Activated naive CD4-positive, alpha-beta T cell treated with anti-CD3 and anti-CD28 coated beads, Interleukin-2, amount 50 U/mL, for 72 hours (primary cell): ENCODE results near the gene HNRNPLL. TPM values are rescaled to one million over a fixed set of nuclear protein-coding genes. Genes with fewer than 3 reads are reported as not detected.
"Not testable (repeated sequence)": the region's sequence is repeated elsewhere in the genome, so short reads cannot be mapped to it uniquely, and the experiment has no call there.

Source experiments
- ATAC-seq, 2 donors: fragments of 150-1000 bp; cut with Tn5 transposase; 2 replicates each; pipeline ENCODE4 v1.10.0; 2021; ENCODE audit warnings: mild to moderate bottlenecking in 2 of 2, moderate library complexity in 2 of 2
- DNase-seq, 2 donors: peaks; one replicate each; pipeline ENCODE4 v3.0.0; 2021 to 2022; ENCODE audit warnings: low spot score in 2 of 2
- H3K27ac Mint-ChIP-seq, 2 donors: one replicate each; pipeline ENCODE4 v1.8.0; 2022; ENCODE audit warnings: mild to moderate bottlenecking in 2 of 2, mixed read lengths in 2 of 2
- H3K36me3 Mint-ChIP-seq, 2 donors: one replicate each; pipeline ENCODE4 v1.8.0; 2022; ENCODE audit warnings: mixed read lengths in 2 of 2
- H3K9me3 Mint-ChIP-seq, 2 donors: one replicate each; pipeline ENCODE4 v1.8.0; 2022; ENCODE audit warnings: mixed read lengths in 2 of 2
- total RNA-seq, 2 donors: library from RNA; stranded (reverse); gene quantifications; one replicate each; pipeline ENCODE4 v1.2.3, GENCODE V29; 2022

HNRNPLL gene
- total RNA-seq, 2 donors from 2014 or later: 49.1 to 61.8 TPM

DNA sequence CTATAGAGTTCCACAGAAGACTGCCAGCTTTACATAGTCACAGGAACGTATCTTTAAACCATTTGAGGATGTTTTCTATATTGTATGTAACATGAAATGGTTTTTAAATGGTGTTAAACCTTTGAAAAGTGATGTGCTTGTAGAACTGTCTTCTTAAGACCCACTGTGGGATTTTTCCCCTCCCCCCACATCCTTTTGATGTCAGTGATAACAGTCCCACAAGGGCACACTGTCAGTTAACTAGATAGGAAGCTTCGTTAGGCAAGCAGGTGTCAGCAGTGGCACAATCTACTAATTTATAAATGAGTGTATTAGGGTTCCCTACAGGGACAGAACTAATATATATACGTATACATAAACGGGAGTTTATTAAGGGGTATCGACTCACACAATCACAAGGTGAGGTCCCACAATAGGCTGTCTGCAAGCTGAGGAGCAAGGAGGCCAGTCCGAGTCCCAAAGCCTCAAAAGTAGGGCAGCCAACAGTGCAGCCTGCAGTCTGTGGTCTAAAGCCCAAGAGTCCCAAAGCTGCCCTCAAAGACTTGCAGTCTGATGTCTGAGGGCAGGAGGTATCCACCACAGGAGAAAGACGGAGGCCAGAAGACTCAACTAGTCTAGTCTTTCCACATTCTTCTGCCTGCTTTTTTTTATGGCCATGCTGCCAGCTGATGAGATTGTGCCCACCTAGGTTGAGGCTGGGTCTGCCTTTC is 23.8 kb upstream of the HNRNPLL start:
- no peak for DNase-seq
- H3K27ac Mint-ChIP-seq: no peak overlapping the region
- H3K9me3 Mint-ChIP-seq: no peaks in the 10 kb centered on the region
- ATAC-seq: no peak
- H3K36me3 Mint-ChIP-seq: no peaks in the 10 kb centered on the region

DNA sequence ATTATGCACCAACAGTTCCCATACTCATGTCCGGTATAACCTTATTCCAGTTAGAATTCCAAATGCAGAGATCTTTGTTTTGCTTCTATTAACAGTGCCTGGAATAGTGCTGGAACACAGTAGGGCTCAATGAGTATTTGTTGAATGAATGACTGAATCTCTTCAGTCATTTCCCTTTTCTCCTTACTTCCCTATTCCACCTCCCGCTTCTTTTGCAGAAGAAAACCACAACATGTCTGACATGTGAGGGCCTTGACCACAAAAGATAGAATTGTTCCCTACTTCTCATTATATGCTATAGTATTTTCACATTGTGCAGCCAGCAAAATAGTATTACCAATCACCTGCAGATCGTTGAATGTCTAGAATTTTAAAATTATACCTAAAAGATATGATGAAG is 19.5 kb upstream of the HNRNPLL start:
- DNase-seq: no peak
- Mint-ChIP-seq H3K36me3 (no peaks in the 10 kb centered on the region), H3K9me3 (peaks cover 0 to 5% of the 10 kb centered on the region in 2 donors), H3K27ac (no peak overlapping the region)
- ATAC-seq: no peak

DNA sequence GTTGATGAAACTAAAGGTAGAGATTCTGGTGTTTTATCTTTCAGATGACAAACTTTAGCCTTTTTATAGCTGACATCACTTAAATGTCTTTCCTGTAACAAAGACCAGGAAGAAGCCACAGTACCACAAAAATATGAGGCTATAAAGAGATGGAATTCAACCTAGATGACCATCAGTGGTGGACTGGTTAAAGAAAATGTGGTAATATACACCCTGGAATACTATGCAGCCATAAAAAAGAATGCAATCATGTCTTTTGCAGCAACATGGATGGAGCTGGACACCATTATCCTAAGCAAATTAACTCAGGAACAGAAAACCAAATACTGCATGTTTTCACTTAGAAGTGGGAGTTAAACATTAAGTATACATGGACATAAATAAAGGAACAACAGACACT is 18.3 kb upstream of the HNRNPLL start:
- H3K27ac Mint-ChIP-seq: no peak overlapping the region
- ATAC-seq (no peak), DNase-seq (no peak)
- no peaks in the 10 kb centered on the region for H3K36me3 Mint-ChIP-seq
- H3K9me3 Mint-ChIP-seq: peaks cover 0 to 5% of the 10 kb centered on the region in 2 donors

DNA sequence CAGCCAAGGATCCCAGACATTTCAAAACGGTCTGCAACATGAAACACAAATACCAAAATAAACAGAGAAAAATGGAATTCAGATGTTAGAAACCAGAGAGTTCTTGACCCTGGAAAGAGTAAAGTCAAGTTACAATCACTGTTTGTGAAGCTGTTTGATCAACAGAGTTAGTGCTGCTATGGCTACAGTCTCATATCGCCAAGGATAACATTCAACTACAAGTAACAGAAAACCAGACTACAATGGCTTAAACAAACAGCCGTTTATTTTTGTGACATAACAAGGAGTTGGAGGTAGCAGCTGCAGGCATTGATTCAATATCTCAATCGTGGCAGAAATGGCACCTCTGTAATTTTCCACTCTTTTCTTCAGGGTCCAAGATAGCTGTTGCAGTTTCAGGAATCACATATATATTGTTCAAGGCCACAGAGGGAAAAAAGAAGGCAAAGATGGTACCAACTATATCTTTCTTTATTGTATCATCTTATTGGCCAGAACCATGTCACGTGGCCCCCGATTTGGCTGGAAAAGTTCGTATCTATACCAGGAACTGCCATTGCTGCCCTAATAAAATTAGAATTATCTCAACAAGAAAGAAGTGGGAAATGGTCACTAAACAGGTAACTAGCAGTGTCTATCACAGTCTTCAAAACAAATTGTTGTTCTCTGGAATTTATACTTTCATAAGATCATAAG is 17.7 kb upstream of the HNRNPLL start:
- Mint-ChIP-seq H3K27ac (no peak overlapping the region), H3K36me3 (no peaks in the 10 kb centered on the region), H3K9me3 (peaks cover 0 to 5% of the 10 kb centered on the region in 2 donors)
- ATAC-seq (no peak), DNase-seq (no peak)

DNA sequence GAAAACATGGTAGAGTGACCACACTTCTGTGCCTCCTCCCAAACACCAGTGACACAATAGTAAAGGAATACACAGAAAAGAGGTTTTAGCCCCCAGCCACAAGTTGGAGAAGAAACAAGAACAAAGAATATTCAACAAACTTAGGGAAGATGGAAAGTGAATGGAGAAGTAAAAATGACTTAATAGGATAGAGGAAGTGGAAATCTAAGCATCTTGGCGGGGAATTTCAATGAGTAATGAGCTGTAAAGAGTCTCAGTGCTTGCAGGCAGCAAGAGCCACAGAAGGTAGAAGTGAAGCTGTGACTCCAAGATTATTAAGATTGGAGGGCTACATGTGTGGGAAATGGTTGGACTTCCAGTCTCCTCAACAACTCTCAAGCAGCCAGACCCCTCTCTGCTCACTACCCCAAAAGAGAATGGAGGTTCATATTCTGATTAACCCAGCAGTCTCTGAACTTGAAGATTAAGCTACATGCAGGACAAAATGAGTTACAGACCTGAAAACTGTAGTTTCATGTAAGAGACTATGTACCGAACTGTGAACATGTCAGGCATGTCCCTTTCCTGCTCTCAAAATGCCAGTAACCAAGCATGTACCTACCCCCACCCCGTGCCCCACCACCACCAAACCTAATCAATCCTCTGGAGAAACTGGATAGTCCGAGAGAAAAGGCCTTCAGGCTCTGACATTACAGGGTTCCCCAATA is 16.9 kb upstream of the HNRNPLL start:
- Mint-ChIP-seq H3K27ac (no peak overlapping the region), H3K36me3 (no peaks in the 10 kb centered on the region), H3K9me3 (peaks cover 0 to 5% of the 10 kb centered on the region in 2 donors)
- DNase-seq (no peak), ATAC-seq (no peak)

DNA sequence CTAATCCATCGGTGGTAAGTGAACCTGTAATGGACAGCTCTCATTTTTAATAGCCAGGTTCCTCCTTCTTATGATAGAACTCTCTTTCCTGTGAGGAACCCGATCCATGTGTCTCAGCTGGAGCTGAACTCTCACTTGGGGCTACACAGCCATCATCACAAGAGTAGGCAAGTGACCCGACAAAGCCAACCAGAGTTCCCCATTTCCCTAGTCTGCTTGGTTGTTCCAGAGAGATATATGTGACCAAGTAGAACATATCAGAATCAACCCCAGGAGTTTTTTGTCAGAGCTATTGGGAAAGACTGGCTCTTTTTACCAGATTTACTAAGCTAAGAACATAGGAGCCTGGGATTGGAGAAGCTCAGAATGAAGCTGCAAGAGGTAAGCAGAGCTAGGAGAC is 14.6 kb upstream of the HNRNPLL start:
- Mint-ChIP-seq H3K27ac (no peak overlapping the region), H3K36me3 (no peaks in the 10 kb centered on the region), H3K9me3 (peaks cover 0 to 5% of the 10 kb centered on the region in 2 donors)
- no peak for ATAC-seq
- DNase-seq: no peak

DNA sequence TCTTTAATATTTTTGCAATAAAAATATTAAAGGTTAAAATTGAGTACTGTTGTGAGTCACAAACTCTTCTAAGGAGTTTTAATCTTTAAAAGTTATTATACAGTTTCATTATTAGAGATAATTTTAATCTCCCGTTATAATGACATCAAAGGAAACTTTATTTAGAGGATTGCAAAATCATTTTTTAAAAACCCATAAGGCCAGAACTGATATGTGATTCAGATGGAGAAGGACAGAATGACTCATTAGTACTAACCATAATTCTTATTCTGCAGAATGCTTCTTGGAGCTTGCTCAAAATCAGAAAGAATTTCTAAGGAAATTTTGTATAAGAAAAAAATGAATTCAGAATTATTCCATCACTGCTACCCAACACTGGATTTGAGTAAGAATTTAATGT is 12.5 kb upstream of the HNRNPLL start:
- no peak overlapping the region for H3K27ac Mint-ChIP-seq
- peak; percentile 83 to 85 for ATAC-seq
- H3K9me3 Mint-ChIP-seq: no peaks in the 10 kb centered on the region
- no peaks in the 10 kb centered on the region for H3K36me3 Mint-ChIP-seq
- no peak for DNase-seq

DNA sequence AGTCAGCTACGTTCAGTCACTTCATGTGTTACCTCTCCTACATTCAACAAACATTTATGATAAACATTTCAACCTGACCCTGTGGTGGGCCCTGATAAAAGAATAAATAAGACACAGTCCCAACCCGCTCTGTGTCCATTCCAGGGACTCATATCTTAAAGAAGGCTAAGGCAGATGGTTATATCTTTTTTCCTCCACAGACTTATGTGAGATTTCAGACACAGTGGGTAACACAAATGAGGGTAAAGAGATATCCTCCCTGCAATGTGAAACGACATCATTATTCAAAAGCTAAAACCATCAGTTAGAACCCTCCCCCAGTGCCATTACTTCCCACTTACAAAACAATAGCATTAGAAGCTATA is 11.1 kb upstream of the HNRNPLL start:
- peaks cover 0 to 4% of the 10 kb centered on the region in 2 donors for H3K9me3 Mint-ChIP-seq

DNA sequence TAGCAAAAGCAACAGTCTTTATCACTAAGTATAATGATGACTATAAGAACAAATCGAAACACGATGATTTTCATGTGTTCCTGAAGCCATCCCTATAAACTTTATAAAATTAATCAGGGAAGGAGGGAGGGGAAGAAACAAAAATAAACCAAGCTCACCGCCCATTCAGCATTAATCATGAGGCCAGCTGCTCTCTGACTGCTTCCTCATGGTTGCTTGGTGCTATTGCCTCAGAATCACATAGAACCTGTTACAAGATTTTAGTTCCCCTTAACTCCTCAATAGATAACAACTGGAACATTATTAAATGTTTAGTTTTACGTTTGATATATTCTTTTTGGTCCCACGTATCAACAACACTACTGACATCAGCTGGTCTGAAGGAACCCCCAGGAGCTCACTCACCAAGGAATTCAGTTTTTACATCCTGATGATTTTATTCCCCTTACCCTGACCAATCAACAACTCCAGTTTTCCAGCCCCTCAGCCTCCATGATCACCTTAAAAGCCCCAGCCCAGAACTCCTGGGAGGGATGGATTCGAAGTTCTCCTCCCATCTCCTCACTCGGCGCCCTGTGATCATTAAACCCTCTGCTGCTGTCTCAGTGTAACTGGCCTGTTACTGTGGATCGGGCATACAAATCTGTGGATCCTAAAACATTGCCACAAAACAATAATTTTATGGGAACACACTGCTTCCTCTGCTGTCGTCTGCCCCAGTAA is 10.6 kb upstream of the HNRNPLL start:
- ATAC-seq (no peak), DNase-seq (no peak)
- Mint-ChIP-seq H3K36me3 (peaks cover 5 to 9% of the 10 kb centered on the region in 2 donors), H3K27ac (no peak overlapping the region), H3K9me3 (peaks cover 0 to 6% of the 10 kb centered on the region in 2 donors)

More for the DNA sequence above, 11.1 kb upstream of the HNRNPLL start:
- Mint-ChIP-seq H3K27ac (no peak overlapping the region), H3K36me3 (peaks cover 2 to 5% of the 10 kb centered on the region in 2 donors)
- no peak for DNase-seq
- ATAC-seq: no peak

DNA sequence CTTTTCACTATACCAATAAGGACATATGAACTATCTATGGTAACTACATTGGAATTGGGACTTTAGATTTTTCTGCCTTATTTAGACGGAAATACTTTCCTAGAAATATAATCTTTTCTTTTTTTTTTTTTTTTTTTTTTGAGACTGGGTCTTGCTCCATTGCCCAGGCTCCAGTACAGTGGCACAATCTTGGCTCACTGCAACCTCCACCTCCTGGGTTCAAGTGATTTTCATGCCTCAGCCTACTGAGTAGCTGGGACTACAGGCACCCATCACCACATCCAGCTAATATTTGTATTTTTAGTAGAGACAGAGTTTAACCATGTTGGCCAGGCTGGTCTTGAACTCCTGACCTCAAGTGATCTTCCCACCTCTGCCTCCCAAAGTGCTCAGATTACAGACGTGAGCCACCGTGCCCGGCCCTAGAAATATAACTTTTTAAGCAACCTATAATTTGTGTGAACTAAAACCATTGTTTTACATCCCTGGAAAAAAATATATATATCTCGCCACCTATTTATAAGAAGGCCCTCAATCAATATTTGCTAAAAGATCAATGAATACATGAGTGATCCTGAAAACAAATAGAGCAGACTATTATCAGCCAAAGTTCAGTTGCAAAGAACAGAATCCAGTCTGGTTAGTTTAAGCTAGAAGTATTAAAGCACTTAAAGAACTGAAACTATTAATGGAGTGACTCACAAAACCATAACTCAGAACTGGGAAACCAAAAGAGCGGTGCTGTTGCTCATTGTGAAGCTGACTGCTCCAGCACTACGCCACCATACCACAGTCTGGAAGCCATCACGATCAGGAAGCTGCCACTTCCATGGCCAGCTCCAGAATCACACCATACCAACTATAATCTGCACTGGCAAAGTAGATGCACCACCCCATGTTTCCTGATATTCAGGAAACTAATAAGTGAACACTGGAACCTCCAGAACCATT is 8.4 kb upstream of the HNRNPLL start:
- ATAC-seq: peak; percentile 70 to 81
- H3K27ac Mint-ChIP-seq: peak overlapping the region in 1 of 2 donors; percentile 6

DNA sequence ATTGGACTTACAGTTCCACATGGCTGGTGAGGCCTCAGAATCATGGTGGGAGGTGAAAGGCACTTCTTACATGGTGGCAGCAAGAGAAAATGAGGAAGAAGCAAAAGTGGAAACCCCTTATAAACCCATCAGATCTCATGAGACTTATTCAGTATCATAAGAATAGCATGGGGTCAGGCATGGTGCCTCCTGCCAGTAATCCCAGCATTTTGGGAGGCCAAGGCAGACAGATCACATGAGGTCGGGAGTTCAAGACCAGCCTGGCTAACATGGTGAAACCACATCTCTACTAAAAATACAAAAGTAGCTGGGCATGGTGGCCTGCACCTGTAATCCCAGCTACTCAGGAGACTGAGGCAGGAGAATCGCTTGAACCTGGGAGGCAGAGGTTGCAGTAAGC is 6.5 kb upstream of the HNRNPLL start:
- ATAC-seq, H3K36me3 Mint-ChIP-seq, H3K9me3 Mint-ChIP-seq, DNase-seq: not testable (repeated sequence)
- peak overlapping the region; percentile 10 to 79 for H3K27ac Mint-ChIP-seq

More for the DNA sequence above, 8.4 kb upstream of the HNRNPLL start:
- peaks cover 0 to 6% of the 10 kb centered on the region in 2 donors for H3K9me3 Mint-ChIP-seq
- peak in 1 of 2 donors; percentile 35 for DNase-seq
- H3K36me3 Mint-ChIP-seq: peaks cover 5 to 9% of the 10 kb centered on the region in 2 donors

DNA sequence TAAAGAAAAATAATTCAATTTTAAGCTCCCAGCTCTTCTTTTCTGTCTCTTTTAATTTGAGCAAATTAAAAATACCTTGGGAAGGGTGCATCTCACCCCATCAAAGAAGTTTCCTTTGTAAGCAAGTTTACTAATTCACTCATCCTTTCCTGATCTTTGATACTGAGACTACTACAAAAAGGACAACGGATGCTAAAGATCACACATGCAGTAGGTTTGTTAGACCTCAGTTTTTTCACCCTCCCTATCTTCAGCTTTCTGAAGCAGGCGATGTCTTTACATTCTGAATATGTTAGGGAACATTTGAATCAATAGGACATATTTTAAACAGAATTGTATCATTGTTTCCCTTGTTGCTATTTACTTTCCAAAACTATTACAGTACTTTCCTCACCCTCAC is 6.0 kb upstream of the HNRNPLL start:
- H3K27ac Mint-ChIP-seq: peak overlapping the region; percentile 10 to 79

DNA sequence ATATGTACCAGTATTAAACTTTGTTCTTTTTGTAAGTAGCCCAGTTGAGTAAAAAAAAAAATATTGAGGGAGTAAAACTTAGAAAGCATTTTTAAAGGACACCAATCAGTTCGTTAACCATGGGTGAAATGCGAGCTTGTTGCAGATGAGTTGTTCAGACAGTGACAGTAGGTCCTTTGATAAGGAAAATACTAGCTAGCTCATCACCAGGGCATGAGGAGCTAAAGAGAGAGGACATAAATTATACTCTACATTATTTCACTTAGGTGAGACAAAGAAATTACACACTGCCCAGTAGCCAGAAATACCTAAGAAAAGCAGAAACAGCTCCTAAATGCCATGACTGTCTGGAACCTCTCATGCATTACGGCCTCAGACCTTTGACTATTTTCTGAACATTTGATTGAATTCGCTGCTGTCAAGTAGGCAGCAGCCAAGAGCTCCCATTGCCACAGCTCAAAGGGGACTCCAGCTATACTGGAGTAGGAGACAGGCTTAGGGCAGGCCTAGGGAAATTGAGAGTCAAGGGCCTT is 2.6 kb upstream of the HNRNPLL start:
- DNase-seq: no peak

More for the DNA sequence above, 6.0 kb upstream of the HNRNPLL start:
- Mint-ChIP-seq H3K9me3 (peaks cover 0 to 6% of the 10 kb centered on the region in 2 donors), H3K36me3 (peaks cover 5 to 9% of the 10 kb centered on the region in 2 donors)
- DNase-seq (no peak), ATAC-seq (peak; percentile 39 to 81)

DNA sequence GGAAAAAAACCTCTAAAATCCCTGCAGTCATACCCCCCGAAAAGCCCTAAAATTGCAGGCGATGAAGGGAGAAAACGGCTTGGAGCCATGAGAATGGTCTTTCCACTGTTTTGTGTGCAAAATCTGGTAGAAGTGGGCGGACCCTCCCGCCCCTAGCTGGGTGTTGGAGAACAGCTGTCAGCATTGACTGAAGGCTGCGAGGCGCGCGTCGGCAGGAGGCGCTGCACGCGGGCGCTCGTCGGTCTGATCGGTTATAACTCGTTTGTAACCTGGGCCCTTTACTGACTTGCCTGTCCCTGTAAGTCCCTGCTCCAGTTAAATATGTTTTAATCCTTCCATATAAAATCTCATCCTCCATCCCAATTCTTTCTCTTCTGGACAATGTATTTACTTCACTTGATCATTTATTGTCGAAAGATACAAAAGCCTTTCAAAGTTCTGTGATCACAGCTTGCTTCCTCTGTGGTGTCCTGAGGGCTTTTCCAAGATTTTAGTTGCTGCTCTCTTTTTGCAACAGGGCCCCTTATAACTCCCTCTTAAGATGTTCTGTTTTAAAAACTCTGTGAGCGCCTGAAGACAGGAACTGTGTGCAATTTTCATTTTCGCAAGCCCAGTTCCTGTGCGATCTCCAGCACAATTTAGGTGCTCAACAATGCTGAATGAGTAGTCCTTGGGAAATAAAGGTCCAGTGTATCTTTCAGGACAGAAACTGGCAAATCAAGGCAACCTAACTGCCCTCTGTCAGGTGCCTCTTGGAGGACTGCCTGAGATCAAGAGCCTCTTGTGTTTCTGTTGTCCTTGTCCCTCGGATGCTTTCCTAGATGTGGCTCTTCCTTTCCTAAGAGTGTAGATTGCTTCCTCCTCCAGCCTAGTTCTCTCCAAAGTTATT is 918 bp upstream of the HNRNPLL start:
- peak overlapping the region; percentile 89 to 92 for H3K27ac Mint-ChIP-seq

More for the DNA sequence above, 2.6 kb upstream of the HNRNPLL start:
- no peak for ATAC-seq
- H3K27ac Mint-ChIP-seq: no peak overlapping the region
- H3K36me3 Mint-ChIP-seq: peaks cover 5 to 17% of the 10 kb centered on the region in 2 donors
- H3K9me3 Mint-ChIP-seq: peaks cover 0 to 6% of the 10 kb centered on the region in 2 donors

More for the DNA sequence above, 918 bp upstream of the HNRNPLL start:
- peaks cover 1 to 11% of the 10 kb centered on the region in 2 donors for H3K36me3 Mint-ChIP-seq
- H3K9me3 Mint-ChIP-seq: peaks cover 0 to under 1% of the 10 kb centered on the region in 2 donors
- ATAC-seq (peak; percentile 77), DNase-seq (peak; percentile 80 to 83)
